Measurements from ENCODE around the gene ACAP1. TPM values are rescaled to one million over a fixed set of nuclear protein-coding genes. Genes with fewer than 3 reads are reported as not detected.
"Not testable (repeated sequence)": the region's sequence is repeated elsewhere in the genome, so short reads cannot be mapped to it uniquely, and the experiment has no call there.

Gene ACAP1
- total RNA-seq, 1 donor from 2014 or later: 6.8 TPM

GRCh38 chr17:7334938-7335538 lies 1.3 kb upstream of the ACAP1 start:
- peaks cover 1% of the 10 kb centered on the region for H3K4me1 Mint-ChIP-seq (ENCODE audit: low read depth)
- H3K27me3 Mint-ChIP-seq (ENCODE audit: low read depth): peaks cover 4% of the 10 kb centered on the region
- H3K4me3 Mint-ChIP-seq (ENCODE audit: unreplicated experiment): no peak overlapping the region
- TF ChIP-seq CTCF (IDR thresholded peaks at IDR 0.05): no peak
- DNase-seq (ENCODE audit: low spot score): no peak
- H3K36me3 Mint-ChIP-seq (ENCODE audit: low read depth): no peaks in the 10 kb centered on the region
- no peak overlapping the region for H3K27ac Mint-ChIP-seq (ENCODE audit: unreplicated experiment)
- H3K9me3 Mint-ChIP-seq (ENCODE audit: low read depth): no peaks in the 10 kb centered on the region

GRCh38 chr17:7335765-7336164 lies 564 bp upstream of the ACAP1 start:
- not testable (repeated sequence) for DNase-seq (ENCODE audit: low spot score); H3K9me3 Mint-ChIP-seq (ENCODE audit: low read depth); H3K4me3 Mint-ChIP-seq (ENCODE audit: unreplicated experiment); H3K4me1 Mint-ChIP-seq (ENCODE audit: low read depth); H3K36me3 Mint-ChIP-seq (ENCODE audit: low read depth); H3K27me3 Mint-ChIP-seq (ENCODE audit: low read depth); H3K27ac Mint-ChIP-seq (ENCODE audit: unreplicated experiment)

GRCh38 chr17:7337600-7337999 lies 1.3 kb downstream of the ACAP1 start:
- H3K36me3 Mint-ChIP-seq (ENCODE audit: low read depth); H3K27ac Mint-ChIP-seq (ENCODE audit: unreplicated experiment); H3K4me1 Mint-ChIP-seq (ENCODE audit: low read depth); DNase-seq (ENCODE audit: low spot score); H3K4me3 Mint-ChIP-seq (ENCODE audit: unreplicated experiment); H3K27me3 Mint-ChIP-seq (ENCODE audit: low read depth); H3K9me3 Mint-ChIP-seq (ENCODE audit: low read depth): not testable (repeated sequence)

- Mint-ChIP-seq H3K36me3 (ENCODE audit: low read depth) (no peaks in the 10 kb centered on the region), H3K9me3 (ENCODE audit: low read depth) (no peaks in the 10 kb centered on the region), H3K27ac (ENCODE audit: unreplicated experiment) (no peak overlapping the region), H3K4me3 (ENCODE audit: unreplicated experiment) (no peak overlapping the region), H3K4me1 (ENCODE audit: low read depth) (no peaks in the 10 kb centered on the region), H3K27me3 (ENCODE audit: low read depth) (peaks cover 8% of the 10 kb centered on the region)
- TF ChIP-seq CTCF (IDR thresholded peaks at IDR 0.05): no peak
- no peak for DNase-seq (ENCODE audit: low spot score)
Measured at GRCh38 chr17:7340179-7340578, 3.9 kb downstream of the ACAP1 start.

GRCh38 chr17:7341842-7342241 lies 5.5 kb downstream of the ACAP1 start:
- H3K4me3 Mint-ChIP-seq (ENCODE audit: unreplicated experiment): no peak overlapping the region
- no peak overlapping the region for H3K27ac Mint-ChIP-seq (ENCODE audit: unreplicated experiment)
- H3K27me3 Mint-ChIP-seq (ENCODE audit: low read depth): peaks cover 7% of the 10 kb centered on the region
- no peaks in the 10 kb centered on the region for H3K36me3 Mint-ChIP-seq (ENCODE audit: low read depth)
- no peak for TF ChIP-seq CTCF (IDR thresholded peaks at IDR 0.05)
- no peaks in the 10 kb centered on the region for H3K9me3 Mint-ChIP-seq (ENCODE audit: low read depth)
- no peak for DNase-seq (ENCODE audit: low spot score)
- no peaks in the 10 kb centered on the region for H3K4me1 Mint-ChIP-seq (ENCODE audit: low read depth)

- DNase-seq (ENCODE audit: low spot score): no peak
- Mint-ChIP-seq H3K27ac (ENCODE audit: unreplicated experiment) (no peak overlapping the region), H3K4me1 (ENCODE audit: low read depth) (peaks cover 3% of the 10 kb centered on the region), H3K36me3 (ENCODE audit: low read depth) (no peaks in the 10 kb centered on the region), H3K9me3 (ENCODE audit: low read depth) (no peaks in the 10 kb centered on the region), H3K4me3 (ENCODE audit: unreplicated experiment) (no peak overlapping the region), H3K27me3 (ENCODE audit: low read depth) (peaks cover 4% of the 10 kb centered on the region)
- no peak for TF ChIP-seq CTCF (IDR thresholded peaks at IDR 0.05)
Measured at GRCh38 chr17:7343250-7343649, 6.9 kb downstream of the ACAP1 start.
